ENCODE results near the gene MRPS25.

MRPS25 gene

GRCh38 chr3:15065550-15066007 is 464 bp upstream of the MRPS25 start:
- Histone ChIP-seq H3K4me3 (ENCODE audit: low read depth, low read length) (peak overlapping the region; percentile 89), H3K27ac (no peak overlapping the region; the same call in 1 of the 2 replicates), H3K9me3 (ENCODE audit: severe bottlenecking) (no peaks in the 10 kb centered on the region), H3K27me3 (ENCODE audit: insufficient read depth, low read depth, severe bottlenecking) (no peaks in the 10 kb centered on the region), H3K36me3 (peaks cover 10% of the 10 kb centered on the region; the same call in 1 of the 2 replicates)
- no peak for TF ChIP-seq CTCF (IDR thresholded peaks at IDR 0.05; ENCODE audit: low read depth, low read length)
- DNase-seq: no peak

GRCh38 chr3:15064299-15064834 is 748 bp downstream of the MRPS25 start:
- Histone ChIP-seq H3K4me3 (ENCODE audit: low read depth, low read length) (peak overlapping the region; percentile 89), H3K27ac (peak overlapping the region; percentile 60), H3K9me3 (ENCODE audit: severe bottlenecking) (no peaks in the 10 kb centered on the region), H3K27me3 (ENCODE audit: insufficient read depth, low read depth, severe bottlenecking) (no peaks in the 10 kb centered on the region), H3K36me3 (peaks cover 13% of the 10 kb centered on the region; the same call in 1 of the 2 replicates)
- TF ChIP-seq CTCF (IDR thresholded peaks at IDR 0.05; ENCODE audit: low read depth, low read length): no peak
- DNase-seq: peak; percentile 22

- TF ChIP-seq CTCF (IDR thresholded peaks at IDR 0.05; ENCODE audit: low read depth, low read length): no peak
Measured at GRCh38 chr3:15063656-15064286, 1.3 kb downstream of the MRPS25 start.

GRCh38 chr3:15063238-15063637 is 1.9 kb downstream of the MRPS25 start:
- TF ChIP-seq CTCF (IDR thresholded peaks at IDR 0.05; ENCODE audit: low read depth, low read length): no peak
- Histone ChIP-seq H3K4me3 (ENCODE audit: low read depth, low read length) (no peak overlapping the region), H3K27me3 (ENCODE audit: insufficient read depth, low read depth, severe bottlenecking) (no peaks in the 10 kb centered on the region), H3K27ac (no peak overlapping the region), H3K9me3 (ENCODE audit: severe bottlenecking) (no peaks in the 10 kb centered on the region), H3K36me3 (peaks cover 23% of the 10 kb centered on the region)
- DNase-seq: no peak

More at GRCh38 chr3:15063656-15064286, 1.3 kb downstream of the MRPS25 start:
- H3K4me3 ChIP-seq (ENCODE audit: low read depth, low read length): peak overlapping the region; percentile 89
- H3K27ac ChIP-seq: no peak overlapping the region
- H3K9me3 ChIP-seq (ENCODE audit: severe bottlenecking): no peaks in the 10 kb centered on the region
- no peaks in the 10 kb centered on the region for H3K27me3 ChIP-seq (ENCODE audit: insufficient read depth, low read depth, severe bottlenecking)
- H3K36me3 ChIP-seq: peaks cover 18% of the 10 kb centered on the region
- DNase-seq: no peak

- Histone ChIP-seq H3K4me3 (ENCODE audit: low read depth, low read length) (no peak overlapping the region), H3K36me3 (peaks cover 48% of the 10 kb centered on the region), H3K27ac (no peak overlapping the region), H3K9me3 (ENCODE audit: severe bottlenecking) (no peaks in the 10 kb centered on the region), H3K27me3 (ENCODE audit: insufficient read depth, low read depth, severe bottlenecking) (no peaks in the 10 kb centered on the region)
- TF ChIP-seq CTCF (IDR thresholded peaks at IDR 0.05; ENCODE audit: low read depth, low read length): no peak
- no peak for DNase-seq
Measured at GRCh38 chr3:15060029-15060428, 5.1 kb downstream of the MRPS25 start.
